ENCODE data around the gene KRTAP10-7.
"Not testable (repeated sequence)": the region's sequence is repeated elsewhere in the genome, so short reads cannot be mapped to it uniquely, and the experiment has no call there.

KRTAP10-7 gene

GRCh38 chr21:44601091-44601490, 694 bp downstream of the KRTAP10-7 start:
- H3K9me3 ChIP-seq (ENCODE audit: control insufficient read depth, low read length); H3K4me3 ChIP-seq (ENCODE audit: insufficient read depth, low read depth, low read length); H3K4me1 ChIP-seq (ENCODE audit: control insufficient read depth, insufficient read depth, low read length); H3K27ac ChIP-seq (ENCODE audit: insufficient read depth, low read depth, low read length, poor library complexity, severe bottlenecking); H3K27me3 ChIP-seq (ENCODE audit: control insufficient read depth, insufficient read depth, low read length, poor library complexity, severe bottlenecking); H3K36me3 ChIP-seq (ENCODE audit: control insufficient read depth, insufficient read depth, low read length): not testable (repeated sequence)
- 77 to 82% methylated on average over 10 of the region's 10 CpGs for WGBS, 2 experiments

- Histone ChIP-seq H3K36me3 (ENCODE audit: control insufficient read depth, insufficient read depth, low read length) (no peaks in the 10 kb centered on the region), H3K4me3 (ENCODE audit: insufficient read depth, low read depth, low read length) (no peak overlapping the region), H3K4me1 (ENCODE audit: control insufficient read depth, insufficient read depth, low read length) (no peaks in the 10 kb centered on the region), H3K27ac (ENCODE audit: insufficient read depth, low read depth, low read length, poor library complexity, severe bottlenecking) (no peak overlapping the region), H3K27me3 (ENCODE audit: control insufficient read depth, insufficient read depth, low read length, poor library complexity, severe bottlenecking) (no peaks in the 10 kb centered on the region), H3K9me3 (ENCODE audit: control insufficient read depth, low read length) (no peaks in the 10 kb centered on the region)
- 85 to 86% methylated on average over 23 of the region's 23 CpGs for WGBS, 2 experiments
Measured at GRCh38 chr21:44601596-44602462, 1.4 kb downstream of the KRTAP10-7 start.

GRCh38 chr21:44602463-44602850, 2.1 kb downstream of the KRTAP10-7 start:
- H3K27me3 ChIP-seq (ENCODE audit: control insufficient read depth, insufficient read depth, low read length, poor library complexity, severe bottlenecking), result no peaks in the 10 kb centered on the region
- no peaks in the 10 kb centered on the region for H3K9me3 ChIP-seq (ENCODE audit: control insufficient read depth, low read length)
- WGBS, 2 experiments, result 87 to 88% methylated on average over 20 of the region's 21 CpGs

GRCh38 chr21:44603109-44603875, 2.9 kb downstream of the KRTAP10-7 start:
- Histone ChIP-seq H3K27me3 (ENCODE audit: control insufficient read depth, insufficient read depth, low read length, poor library complexity, severe bottlenecking) (no peaks in the 10 kb centered on the region), H3K4me1 (ENCODE audit: control insufficient read depth, insufficient read depth, low read length) (no peaks in the 10 kb centered on the region)

More at GRCh38 chr21:44602463-44602850, 2.1 kb downstream of the KRTAP10-7 start:
- H3K4me1 ChIP-seq (ENCODE audit: control insufficient read depth, insufficient read depth, low read length), result no peaks in the 10 kb centered on the region
- H3K36me3 ChIP-seq (ENCODE audit: control insufficient read depth, insufficient read depth, low read length), result no peaks in the 10 kb centered on the region
- no peak overlapping the region for H3K4me3 ChIP-seq (ENCODE audit: insufficient read depth, low read depth, low read length)
- no peak overlapping the region for H3K27ac ChIP-seq (ENCODE audit: insufficient read depth, low read depth, low read length, poor library complexity, severe bottlenecking)

GRCh38 chr21:44603911-44604310, 3.5 kb downstream of the KRTAP10-7 start:
- H3K27ac ChIP-seq (ENCODE audit: insufficient read depth, low read depth, low read length, poor library complexity, severe bottlenecking), result no peak overlapping the region
- no peak overlapping the region for H3K4me3 ChIP-seq (ENCODE audit: insufficient read depth, low read depth, low read length)
- no peaks in the 10 kb centered on the region for H3K9me3 ChIP-seq (ENCODE audit: control insufficient read depth, low read length)
- H3K4me1 ChIP-seq (ENCODE audit: control insufficient read depth, insufficient read depth, low read length), result no peaks in the 10 kb centered on the region
- 93 to 95% methylated on average over 7 to 8 of the region's 8 CpGs for WGBS, 2 experiments
- H3K36me3 ChIP-seq (ENCODE audit: control insufficient read depth, insufficient read depth, low read length), result no peaks in the 10 kb centered on the region
- no peaks in the 10 kb centered on the region for H3K27me3 ChIP-seq (ENCODE audit: control insufficient read depth, insufficient read depth, low read length, poor library complexity, severe bottlenecking)

More at GRCh38 chr21:44603109-44603875, 2.9 kb downstream of the KRTAP10-7 start:
- no peak overlapping the region for H3K27ac ChIP-seq (ENCODE audit: insufficient read depth, low read depth, low read length, poor library complexity, severe bottlenecking)
- H3K4me3 ChIP-seq (ENCODE audit: insufficient read depth, low read depth, low read length), result no peak overlapping the region
- H3K36me3 ChIP-seq (ENCODE audit: control insufficient read depth, insufficient read depth, low read length), result no peaks in the 10 kb centered on the region
- WGBS, 2 experiments, result 68 to 71% methylated on average over 17 of the region's 17 CpGs
- H3K9me3 ChIP-seq (ENCODE audit: control insufficient read depth, low read length), result no peaks in the 10 kb centered on the region

- no peaks in the 10 kb centered on the region for H3K27me3 ChIP-seq (ENCODE audit: control insufficient read depth, insufficient read depth, low read length, poor library complexity, severe bottlenecking)
- H3K9me3 ChIP-seq (ENCODE audit: control insufficient read depth, low read length), result peaks cover 2% of the 10 kb centered on the region
- no peak overlapping the region for H3K27ac ChIP-seq (ENCODE audit: insufficient read depth, low read depth, low read length, poor library complexity, severe bottlenecking)
- no peak overlapping the region for H3K4me3 ChIP-seq (ENCODE audit: insufficient read depth, low read depth, low read length)
- no peaks in the 10 kb centered on the region for H3K4me1 ChIP-seq (ENCODE audit: control insufficient read depth, insufficient read depth, low read length)
- WGBS, 2 experiments, result 89 to 90% methylated on average over 4 of the region's 4 CpGs
- H3K36me3 ChIP-seq (ENCODE audit: control insufficient read depth, insufficient read depth, low read length), result no peaks in the 10 kb centered on the region
Measured at GRCh38 chr21:44606495-44606894, 6.1 kb downstream of the KRTAP10-7 start.

GRCh38 chr21:44609193-44609592, 8.8 kb downstream of the KRTAP10-7 start:
- Histone ChIP-seq H3K36me3 (ENCODE audit: control insufficient read depth, insufficient read depth, low read length) (no peaks in the 10 kb centered on the region), H3K27me3 (ENCODE audit: control insufficient read depth, insufficient read depth, low read length, poor library complexity, severe bottlenecking) (no peaks in the 10 kb centered on the region), H3K4me3 (ENCODE audit: insufficient read depth, low read depth, low read length) (no peak overlapping the region), H3K4me1 (ENCODE audit: control insufficient read depth, insufficient read depth, low read length) (no peaks in the 10 kb centered on the region), H3K27ac (ENCODE audit: insufficient read depth, low read depth, low read length, poor library complexity, severe bottlenecking) (no peak overlapping the region), H3K9me3 (ENCODE audit: control insufficient read depth, low read length) (peaks cover 2% of the 10 kb centered on the region)

GRCh38 chr21:44610157-44610843, 9.9 kb downstream of the KRTAP10-7 start:
- not testable (repeated sequence) for H3K27me3 ChIP-seq (ENCODE audit: control insufficient read depth, insufficient read depth, low read length, poor library complexity, severe bottlenecking); H3K27ac ChIP-seq (ENCODE audit: insufficient read depth, low read depth, low read length, poor library complexity, severe bottlenecking); H3K4me3 ChIP-seq (ENCODE audit: insufficient read depth, low read depth, low read length); H3K36me3 ChIP-seq (ENCODE audit: control insufficient read depth, insufficient read depth, low read length); H3K4me1 ChIP-seq (ENCODE audit: control insufficient read depth, insufficient read depth, low read length); H3K9me3 ChIP-seq (ENCODE audit: control insufficient read depth, low read length)
- 91 to 92% methylated on average over 7 of the region's 7 CpGs for WGBS, 2 experiments

- 86 to 92% methylated on average over 4 of the region's 4 CpGs for WGBS, 2 experiments
- no peaks in the 10 kb centered on the region for H3K27me3 ChIP-seq (ENCODE audit: control insufficient read depth, insufficient read depth, low read length, poor library complexity, severe bottlenecking)
- peaks cover 2% of the 10 kb centered on the region for H3K9me3 ChIP-seq (ENCODE audit: control insufficient read depth, low read length)
- no peak overlapping the region for H3K27ac ChIP-seq (ENCODE audit: insufficient read depth, low read depth, low read length, poor library complexity, severe bottlenecking)
- H3K36me3 ChIP-seq (ENCODE audit: control insufficient read depth, insufficient read depth, low read length), result no peaks in the 10 kb centered on the region
- H3K4me1 ChIP-seq (ENCODE audit: control insufficient read depth, insufficient read depth, low read length), result no peaks in the 10 kb centered on the region
- no peak overlapping the region for H3K4me3 ChIP-seq (ENCODE audit: insufficient read depth, low read depth, low read length)
Measured at GRCh38 chr21:44611551-44611950, 11.2 kb downstream of the KRTAP10-7 start.

GRCh38 chr21:44612029-44612486, 11.7 kb downstream of the KRTAP10-7 start, which contains the start of gene KRTAP10-8:
KRTAP10-8 (plus strand) TSS chr21:44612079; CDS start chr21:44612101, 22 bp downstream.
- no peak within 1 kb of the TSS for H3K27ac ChIP-seq (ENCODE audit: insufficient read depth, low read depth, low read length, poor library complexity, severe bottlenecking)
- H3K27me3 ChIP-seq (ENCODE audit: control insufficient read depth, insufficient read depth, low read length, poor library complexity, severe bottlenecking), result no peaks in the 10 kb centered on the region
- H3K4me3 ChIP-seq (ENCODE audit: insufficient read depth, low read depth, low read length), result no peak within 1 kb of the TSS
- no peaks in the 10 kb centered on the region for H3K36me3 ChIP-seq (ENCODE audit: control insufficient read depth, insufficient read depth, low read length)
- WGBS, 2 experiments, result 93 to 96% methylated on average over 8 of the region's 8 CpGs
- no peaks in the 10 kb centered on the region for H3K4me1 ChIP-seq (ENCODE audit: control insufficient read depth, insufficient read depth, low read length)
- H3K9me3 ChIP-seq (ENCODE audit: control insufficient read depth, low read length), result peaks cover 2% of the 10 kb centered on the region

All from ectodermal cell (in vitro differentiated cells).